Thyroid gland (tissue), 4 donors: ENCODE results near the gene SPAG17. TPM values are rescaled to one million over a fixed set of nuclear protein-coding genes. Genes with fewer than 3 reads are reported as not detected.
A peak's percentile ranks its signal among the peaks of the same experiment; 100 is the strongest.

Source experiments
- DNase-seq, 2 donors: peaks; one replicate each; pipeline ENCODE4 v3.0.0-alpha.2; 2019
- H3K27ac ChIP-seq, 3 donors: fragments of 200-600 bp; sonication (generic); 1 replicate in 2 of 3; 2 replicates in 1 of 3; pipeline ENCODE4 v1.5.1; 2016 to 2019; ENCODE audit warnings: mild to moderate bottlenecking in 1 of 3, moderate library complexity in 1 of 3
- H3K27me3 ChIP-seq: fragments of 200-600 bp; sonication (generic); one replicate; pipeline ENCODE4 v1.5.1; 2019
- H3K36me3 ChIP-seq, 2 donors: fragments of 200-600 bp; sonication (generic); one replicate each; pipeline ENCODE4 v1.5.1; 2016 to 2019
- H3K4me1 ChIP-seq, 2 donors: fragments of 200-600 bp; sonication (generic); one replicate each; pipeline ENCODE4 v1.5.1; 2017 to 2019
- H3K4me3 ChIP-seq, 3 donors: fragments of 200-600 bp; sonication (generic); replicated peaks in 1 of 3; 1 replicate in 2 of 3; 2 replicates in 1 of 3; pipeline ENCODE4 v1.5.1; 2016; ENCODE audit warnings: mild to moderate bottlenecking in 1 of 3
- H3K9me3 ChIP-seq: fragments of 200-600 bp; sonication (generic); one replicate; pipeline ENCODE4 v1.5.1; 2017
- CTCF ChIP-seq, 6 experiments: fragments of 200-600 bp in 3 of 6; fragments of 450-650 bp in 3 of 6; sonication (generic) in 3 of 6; IDR thresholded peaks; one replicate each; pipeline ENCODE4 v1.5.1; 2016 to 2019; ENCODE audit warnings: antibody characterized with exemption in 6 of 6, mild to moderate bottlenecking in 2 of 6, inconsistent platforms in 1 of 6, moderate library complexity in 1 of 6
- POLR2A ChIP-seq, 2 donors: fragments of 450-650 bp; IDR thresholded peaks; one replicate each; pipeline ENCODE4 v1.6.1; 2017; ENCODE audit warnings: antibody characterized with exemption in 2 of 2, mild to moderate bottlenecking in 2 of 2, moderate library complexity in 1 of 2
- WGBS, 2 donors: methylation state at CpG; one replicate each; pipeline ENCODE4 v1.1.5; 2017; 5-methylcytosine and 5-hydroxymethylcytosine counted together
- intact Hi-C: fragments of 100-400 bp; cut with DNase I; formaldehyde crosslinking; loops from one replicate; pipeline ENCODE4 v1.15.1; 2023
- total RNA-seq, 4 donors: library from RNA; depleted of rRNA; stranded (reverse); fragments of >200 nt; gene quantifications; one replicate each; pipeline ENCODE4 v1.2.3, GENCODE V29; 2016

Gene SPAG17
- total RNA-seq, 4 donors from 2014 or later, result 0.81 to 14.6 (median 8.5) TPM

GRCh38 chr1:118004312-118004711, 180.7 kb downstream of the SPAG17 start:
- Histone ChIP-seq H3K36me3 (no peaks in the 10 kb centered on the region), H3K4me1 (no peaks in the 10 kb centered on the region), H3K9me3 (no peaks in the 10 kb centered on the region), H3K27me3 (no peaks in the 10 kb centered on the region), H3K27ac (no peak overlapping the region), H3K4me3 (no peak overlapping the region)
- WGBS, 2 donors, result 71 to 90% methylated on average over 2 to 4 of the region's 5 CpGs
- intact Hi-C loops, result no loop called here
- DNase-seq, result no peak
- TF ChIP-seq CTCF (IDR thresholded peaks at IDR 0.05) (no peak), POLR2A (IDR thresholded peaks at IDR 0.05) (no peak)

- intact Hi-C loops, result no loop called here
- H3K27me3 ChIP-seq, result no peaks in the 10 kb centered on the region
- H3K27ac ChIP-seq, result no peak overlapping the region
- TF ChIP-seq CTCF (IDR thresholded peaks at IDR 0.05) (no peak), POLR2A (IDR thresholded peaks at IDR 0.05) (no peak)
- DNase-seq, result no peak
- no peaks in the 10 kb centered on the region for H3K36me3 ChIP-seq
- 88 to 90% methylated on average over 3 of the region's 3 CpGs for WGBS, 2 donors
- H3K4me1 ChIP-seq, result peaks cover 0 to 4% of the 10 kb centered on the region in 2 donors
- H3K4me3 ChIP-seq, result no peak overlapping the region
- no peaks in the 10 kb centered on the region for H3K9me3 ChIP-seq
Observed at GRCh38 chr1:117985973-117986372, 199.1 kb downstream of the SPAG17 start.

- Histone ChIP-seq H3K36me3 (no peaks in the 10 kb centered on the region), H3K9me3 (no peaks in the 10 kb centered on the region), H3K4me3 (no peak overlapping the region), H3K4me1 (peaks cover 0 to 4% of the 10 kb centered on the region in 2 donors), H3K27ac (no peak overlapping the region), H3K27me3 (no peaks in the 10 kb centered on the region)
- TF ChIP-seq POLR2A (IDR thresholded peaks at IDR 0.05) (no peak), CTCF (IDR thresholded peaks at IDR 0.05) (no peak)
- DNase-seq, result no peak
- 86 to 90% methylated on average over 1 of the region's 1 CpG for WGBS, 2 donors
- intact Hi-C loops, result no loop called here
Observed at GRCh38 chr1:117985239-117985638, 199.8 kb downstream of the SPAG17 start.

GRCh38 chr1:117981455-117982192, 203.4 kb downstream of the SPAG17 start:
- DNase-seq, result peak; percentile 39 to 50
- intact Hi-C loops, result no loop called here
- Histone ChIP-seq H3K4me1 (peaks cover 4 to 5% of the 10 kb centered on the region in 2 donors), H3K4me3 (no peak overlapping the region), H3K27me3 (no peaks in the 10 kb centered on the region), H3K27ac (no peak overlapping the region), H3K36me3 (no peaks in the 10 kb centered on the region), H3K9me3 (no peaks in the 10 kb centered on the region)
- WGBS, 2 donors, result 54 to 65% methylated on average over 5 of the region's 5 CpGs
- TF ChIP-seq POLR2A (IDR thresholded peaks at IDR 0.05), result no peak
- no peak for TF ChIP-seq CTCF (IDR thresholded peaks at IDR 0.05)

GRCh38 chr1:117976381-117976780, 208.6 kb downstream of the SPAG17 start:
- H3K9me3 ChIP-seq, result no peaks in the 10 kb centered on the region
- no peak overlapping the region for H3K4me3 ChIP-seq
- H3K27me3 ChIP-seq, result no peaks in the 10 kb centered on the region
- TF ChIP-seq POLR2A (IDR thresholded peaks at IDR 0.05) (no peak), CTCF (IDR thresholded peaks at IDR 0.05) (no peak)
- H3K27ac ChIP-seq, result peak overlapping the region; percentile 1 to 39 (median 38)
- H3K36me3 ChIP-seq, result no peaks in the 10 kb centered on the region
- intact Hi-C loops, result no loop called here
- peaks cover 1 to 11% of the 10 kb centered on the region in 2 donors for H3K4me1 ChIP-seq
- 9 to 22% methylated on average over 1 to 3 of the region's 3 CpGs for WGBS, 2 donors
- DNase-seq, result peak; percentile 76 to 82
